NT2/D1 (cell line): ENCODE data around the gene ARHGAP25.

Source experiments
- DNase-seq: peaks from one replicate; pipeline ENCODE4 v3.0.0-alpha.2; 2011; ENCODE audit warnings: low read depth, low spot score
- H3K27me3 ChIP-seq: 2 replicates; pipeline ENCODE4 v1.6.0; 2011; ENCODE audit warnings: mild to moderate bottlenecking; ENCODE audit not compliant: insufficient read length, insufficient read depth
- H3K36me3 ChIP-seq: 2 replicates; pipeline ENCODE4 v1.6.1; 2011; ENCODE audit warnings: mild to moderate bottlenecking, low read length, mixed read lengths; ENCODE audit not compliant: insufficient read depth, insufficient read length
- H3K4me1 ChIP-seq: 2 replicates; pipeline ENCODE4 v1.5.1; 2011; ENCODE audit not compliant: insufficient read depth, insufficient read length
- H3K4me3 ChIP-seq: 2 replicates; pipeline ENCODE4 v1.5.1; 2011; ENCODE audit warnings: low read depth; ENCODE audit not compliant: insufficient read length
- H3K9ac ChIP-seq: 2 replicates; pipeline ENCODE4 v1.6.0; 2011; ENCODE audit warnings: low read depth; ENCODE audit not compliant: insufficient read length
- H3K9me3 ChIP-seq: 2 replicates; pipeline ENCODE4 v1.5.1; 2011; ENCODE audit warnings: mild to moderate bottlenecking, low read length; ENCODE audit not compliant: insufficient read depth
- SUZ12 ChIP-seq: IDR thresholded peaks from 2 replicates; pipeline ENCODE4 v1.6.1; 2011; ENCODE audit not compliant: insufficient read length, insufficient read depth; ENCODE audit errors: extremely low read depth

ARHGAP25 gene

DNA sequence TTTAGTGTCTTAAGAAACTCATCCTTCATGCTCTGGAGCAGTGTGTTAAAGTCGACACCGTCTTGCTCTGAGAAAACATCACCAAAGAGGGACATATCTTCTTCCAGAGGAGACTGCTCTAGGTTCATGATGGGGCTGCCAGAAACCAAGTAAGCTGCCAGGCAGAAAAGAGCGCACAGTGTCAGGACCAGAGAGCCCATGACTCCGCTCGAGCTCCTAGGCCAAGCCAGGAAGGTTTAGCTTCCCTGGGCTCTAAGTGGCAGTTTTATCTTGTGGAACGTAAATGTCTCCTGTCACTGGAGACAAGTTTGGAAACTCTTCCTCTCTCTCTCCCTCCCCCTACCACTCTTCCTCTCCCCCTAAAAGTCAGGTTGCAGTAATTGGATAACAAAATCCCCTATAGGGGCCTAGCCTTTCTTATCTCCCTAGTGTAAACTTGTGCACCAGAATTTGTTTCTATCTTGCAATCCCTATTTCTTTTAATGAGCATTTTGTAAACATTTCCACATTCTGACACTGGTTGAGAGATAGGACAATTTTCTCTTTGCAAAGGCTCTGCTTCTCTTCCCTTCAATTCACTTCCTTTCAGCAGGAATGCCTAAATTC lies 136.7 kb downstream of the ARHGAP25 start, which contains the start of gene BMP10:
Gene BMP10 (minus strand): TSS at position 239 of the 606 bp plus-strand sequence. CDS start 39 bp downstream, at position 200.
- Histone ChIP-seq H3K4me1 (no peaks in the 10 kb centered on the region), H3K9ac (no peak within 1 kb of the TSS), H3K4me3 (no peak within 1 kb of the TSS), H3K27me3 (no peaks in the 10 kb centered on the region), H3K36me3 (no peaks in the 10 kb centered on the region), H3K9me3 (no peaks in the 10 kb centered on the region)
- TF ChIP-seq SUZ12, result no peak
- no peak for DNase-seq
